NK-92 treated with Interleukin-12 subunit alpha and Interleukin-12 subunit beta, amount 100 ng/mL, for 24 hours (cell line): ENCODE results near the gene PPP1R1C.

Experiments
- DNase-seq: peaks from one replicate; lab custom pipeline; 2025; lab: John Stamatoyannopoulos, UW

PPP1R1C gene

GRCh38 chr2:182113334-182113733, 127.7 kb downstream of the PPP1R1C start:
- DNase-seq = no peak

DNA sequence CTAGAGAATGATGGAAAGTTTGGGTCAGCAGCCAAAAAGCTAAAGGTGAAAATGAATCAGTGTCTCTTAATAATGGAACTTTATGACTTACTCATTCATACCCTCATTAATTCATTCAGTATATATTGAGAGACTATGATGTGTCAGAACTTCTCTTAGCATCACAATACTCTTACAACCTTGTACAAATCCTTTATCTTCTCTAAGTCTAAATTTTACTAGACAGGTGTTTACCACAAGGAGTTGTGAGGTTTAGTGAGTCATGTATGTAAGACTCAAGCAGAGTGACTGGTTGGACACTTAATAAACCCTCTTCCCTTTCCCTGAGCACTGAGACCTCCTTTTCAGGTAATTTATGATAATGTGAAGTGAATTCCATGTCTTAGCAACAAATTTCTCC, 129.6 kb downstream of the PPP1R1C start:
- DNase-seq = no peak

DNA sequence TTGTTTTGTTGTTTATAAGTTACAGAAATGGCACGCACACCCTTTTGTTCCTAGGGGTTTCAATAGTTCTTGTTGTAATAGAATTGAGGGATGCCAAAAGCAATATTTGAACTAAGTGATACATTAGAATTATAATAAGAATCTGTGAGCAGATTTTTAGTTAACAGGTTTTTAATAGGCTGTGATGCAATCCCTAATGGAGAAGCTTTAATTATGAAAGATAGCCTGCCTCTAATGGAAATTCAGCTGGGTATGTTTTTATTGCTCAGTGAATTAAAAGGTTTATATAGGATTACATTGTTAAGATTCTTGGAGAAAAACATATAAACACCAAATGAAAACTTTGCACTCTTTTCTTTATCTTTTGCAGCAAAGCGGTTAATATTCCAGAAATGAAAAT, 131.1 kb downstream of the PPP1R1C start:
- no peak for DNase-seq

DNA sequence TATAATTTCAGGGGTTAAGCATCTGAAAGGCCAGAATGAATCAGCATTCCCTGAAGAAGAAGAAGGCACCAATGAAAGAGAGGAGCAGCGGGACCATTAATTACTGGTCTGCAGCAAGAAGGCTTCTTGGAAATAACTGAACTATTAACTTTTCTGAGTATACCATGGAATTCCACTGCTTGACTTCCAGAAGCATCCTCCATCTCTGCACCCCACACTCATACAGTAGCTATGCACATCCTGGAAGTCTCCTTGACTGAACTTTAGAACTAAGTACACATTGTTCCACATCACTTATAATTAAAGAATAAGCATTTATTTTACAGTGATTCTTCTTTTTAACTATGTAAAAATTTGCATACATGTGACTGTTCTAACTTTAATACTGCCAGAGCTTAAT, 131.5 kb downstream of the PPP1R1C start:
- no peak for DNase-seq

DNA sequence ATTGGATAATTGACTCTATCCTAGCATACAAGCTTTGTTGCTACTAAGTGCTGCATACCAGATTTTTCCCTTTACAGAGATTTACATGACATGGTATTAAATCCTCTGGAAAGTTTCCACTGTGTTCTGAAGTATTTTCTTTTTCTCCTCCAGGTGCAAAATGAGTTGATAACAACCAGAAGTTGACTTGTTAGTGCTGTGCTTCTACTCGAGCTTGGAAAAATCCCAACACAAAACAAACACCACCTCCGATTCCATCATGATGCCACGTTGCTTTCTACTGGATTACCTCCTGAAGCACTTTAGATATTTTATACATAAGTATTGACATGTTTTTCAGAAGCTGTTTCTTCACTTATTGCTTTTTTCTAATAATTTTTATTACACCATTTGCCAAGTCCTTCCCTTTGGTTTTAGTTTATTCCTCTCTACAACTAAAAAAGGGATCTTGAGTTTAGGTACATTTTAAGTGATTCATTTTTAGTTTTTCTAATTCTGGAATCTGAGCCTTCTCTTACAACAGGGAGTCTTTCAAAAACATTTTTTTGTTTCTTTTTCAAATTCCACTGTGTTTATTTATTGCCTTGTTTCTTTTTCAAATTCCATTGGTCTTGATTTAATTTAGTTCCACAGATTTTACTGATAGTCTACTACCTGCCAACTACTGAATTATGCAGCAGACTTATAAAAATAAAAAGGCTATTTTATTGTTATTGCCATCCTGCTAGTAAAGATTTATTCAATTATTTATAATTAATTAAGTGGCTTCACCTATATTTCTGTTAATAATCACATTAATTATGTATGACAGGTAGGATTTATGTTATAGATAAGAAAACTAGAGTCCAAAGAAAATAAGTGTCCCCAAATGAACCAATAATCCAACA, 143.4 kb downstream of the PPP1R1C start:
- no peak for DNase-seq

DNA sequence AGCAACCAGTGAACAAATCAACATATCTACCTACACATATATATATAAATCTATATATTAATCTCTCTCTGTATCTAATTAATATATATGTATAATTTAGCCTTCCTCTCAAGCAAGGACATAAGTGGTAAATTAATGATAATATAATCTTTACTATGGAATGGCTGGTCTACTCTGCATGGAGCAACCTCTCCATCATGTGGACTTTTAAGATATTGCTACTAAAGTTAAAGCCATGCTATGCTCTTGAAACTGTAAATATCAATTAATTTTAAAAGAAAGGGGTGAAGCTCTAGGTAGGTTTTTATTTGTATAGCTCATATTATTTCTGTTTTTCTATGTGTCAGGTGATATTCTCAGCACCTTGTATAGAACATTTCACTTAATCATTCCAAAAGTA, 147.0 kb downstream of the PPP1R1C start:
- DNase-seq = no peak

GRCh38 chr2:182133195-182133891, 147.7 kb downstream of the PPP1R1C start:
- DNase-seq = no peak

DNA sequence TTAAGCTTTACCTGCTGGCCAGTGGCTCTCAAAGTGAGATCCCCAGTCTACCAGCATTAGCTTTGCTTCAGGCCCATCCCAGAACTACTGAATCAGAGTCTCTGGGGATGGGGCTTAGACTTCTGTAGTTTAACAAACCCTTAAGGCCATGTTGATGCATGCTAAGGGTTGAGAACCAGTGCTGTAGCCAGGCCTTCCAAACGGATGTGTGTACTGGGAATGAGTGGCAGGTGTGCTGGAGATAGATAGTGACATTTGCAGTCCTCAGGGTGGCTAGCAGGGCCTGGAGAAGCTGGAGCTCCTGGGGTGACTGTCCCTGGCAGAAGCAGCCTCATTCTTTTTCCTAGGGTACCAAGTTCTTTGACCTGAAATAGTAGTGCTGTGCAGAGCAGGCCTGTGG, 148.5 kb downstream of the PPP1R1C start:
- DNase-seq = no peak

- no peak for DNase-seq
Observed at GRCh38 chr2:182142062-182142461, 156.4 kb downstream of the PPP1R1C start.

GRCh38 chr2:182144041-182144775, 158.6 kb downstream of the PPP1R1C start:
- no peak for DNase-seq

- no peak for DNase-seq
Observed at GRCh38 chr2:182144776-182145165, 159.1 kb downstream of the PPP1R1C start.

DNA sequence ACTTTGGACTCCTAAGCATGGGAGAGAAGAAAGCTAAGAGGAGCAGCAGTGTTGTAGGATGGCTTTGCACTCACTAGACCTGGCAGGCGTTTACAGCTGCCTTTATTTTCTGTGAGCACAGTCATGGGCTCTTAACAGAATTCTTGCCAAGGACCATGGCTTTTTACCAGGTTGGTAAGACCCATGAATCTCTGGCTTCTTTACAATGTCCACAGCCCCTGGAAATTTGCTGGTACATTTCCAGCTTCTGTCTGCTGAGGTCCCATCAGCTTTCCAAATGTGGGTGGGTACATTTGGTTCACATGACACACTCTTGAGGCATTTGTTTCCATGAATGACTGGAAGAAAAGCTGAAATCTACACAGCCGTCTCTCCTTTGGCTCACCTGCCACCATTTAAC, 162.7 kb downstream of the PPP1R1C start:
- DNase-seq = no peak

DNA sequence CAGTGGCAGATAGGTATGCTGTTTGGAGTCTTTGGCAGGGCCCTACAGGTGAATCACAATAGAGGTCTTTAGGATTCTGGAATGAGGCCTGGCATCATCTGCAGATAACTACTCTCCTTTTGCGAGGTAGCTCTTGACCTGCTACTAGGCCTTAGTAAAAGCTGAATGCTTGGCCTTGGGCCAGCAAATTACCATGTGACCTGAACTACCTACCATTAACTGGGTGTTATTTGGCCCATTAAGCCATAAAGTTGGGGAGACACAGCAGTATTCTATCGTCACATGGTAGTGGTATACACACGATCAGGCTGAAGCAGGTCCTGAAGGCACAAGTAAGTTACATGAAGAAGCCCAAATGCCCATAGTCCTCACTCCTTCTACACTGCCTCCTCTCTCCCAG, 178.2 kb downstream of the PPP1R1C start:
- DNase-seq = no peak

DNA sequence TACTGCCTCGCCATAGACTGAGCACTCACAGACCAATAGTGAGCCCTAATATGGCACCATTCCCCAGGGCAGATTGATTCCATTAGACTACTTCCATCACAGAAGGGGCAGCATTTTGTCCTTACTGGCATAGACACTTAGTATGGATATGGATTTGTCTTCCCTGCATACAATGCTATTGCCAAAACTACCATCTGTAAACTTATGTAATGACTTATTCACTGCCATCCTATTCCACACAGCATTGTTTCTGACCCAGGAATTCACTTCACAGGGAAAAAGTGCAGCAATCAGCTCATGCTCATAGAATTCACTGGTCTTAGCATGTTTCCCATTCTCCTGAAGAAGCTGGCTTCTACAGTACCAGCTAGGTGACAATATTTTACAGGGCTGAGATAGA, 179.0 kb downstream of the PPP1R1C start:
- DNase-seq = no peak

GRCh38 chr2:182165202-182165601, 179.5 kb downstream of the PPP1R1C start:
- DNase-seq = no peak

- no peak for DNase-seq
Observed at GRCh38 chr2:182166406-182166805, 180.8 kb downstream of the PPP1R1C start.

- no peak for DNase-seq
Observed at GRCh38 chr2:182166841-182167240, 181.2 kb downstream of the PPP1R1C start.
